Placental pericyte (primary cell): ENCODE results near the gene EIF3C. TPM values are rescaled to one million over a fixed set of nuclear protein-coding genes. Genes with fewer than 3 reads are reported as not detected.

ENCODE experiments used
- small RNA-seq: library from RNA; depleted of rRNA; stranded (forward); fragments of <200 nt; gene quantifications from one replicate; pipeline ENCODE3, GENCODE V24; 2012; ENCODE audit warnings: low replicate concordance
- total RNA-seq: library from RNA; depleted of rRNA; stranded (reverse); fragments of >200 nt; gene quantifications from 2 replicates; pipeline ENCODE4 v1.2.3, GENCODE V29; 2012

Gene EIF3C
- 126 and 142 TPM in 2 replicates for total RNA-seq

GRCh38 chr16:28711220-28712083, at the start of gene EIF3C:
EIF3C (plus strand) TSS chr16:28711464; CDS start chr16:28711687, 223 bp downstream.

GRCh38 chr16:28751487-28751886, 40.2 kb downstream of the EIF3C start, which contains the start of gene NPIPB9:
NPIPB9 (plus strand) TSS chr16:28751787.

Small RNA genes lying within 50 kb of the gene (small RNA-seq; reads per million reads assigned to genes)
- gene MIR6862-2: not detected

Other genes starting within 250 kb of the EIF3C start
- not detected in 2 replicates for gene NPIPB7, start 239.1 kb upstream of the EIF3C start, total RNA-seq
- 14.3 and 28.0 TPM in 2 replicates for gene CLN3, start 219.4 kb upstream of the EIF3C start, total RNA-seq
- gene APOBR, start 216.8 kb upstream of the EIF3C start, total RNA-seq: not detected in 2 replicates
- gene IL27, start 204.6 kb upstream of the EIF3C start, total RNA-seq: not detected in 2 replicates
- 1.1 and 45.3 TPM in 2 replicates for gene NUPR1, start 172.5 kb upstream of the EIF3C start, total RNA-seq
- gene SGF29, start 157.5 kb upstream of the EIF3C start, total RNA-seq: 11.2 and 20.8 TPM in 2 replicates
- 0.44 TPM in 1 of 2 replicates, not detected in the other for gene SULT1A2, start 114.4 kb upstream of the EIF3C start, total RNA-seq
- 0.57 and 13.3 TPM in 2 replicates for gene SULT1A1, start 101.4 kb upstream of the EIF3C start, total RNA-seq
- not detected in 2 replicates for gene NPIPB8, start 73.4 kb upstream of the EIF3C start, total RNA-seq
- gene NPIPB9, start 40.3 kb downstream of the EIF3C start, total RNA-seq: 1.8 and 3.7 TPM in 2 replicates
- gene ATXN2L, start 111.5 kb downstream of the EIF3C start, total RNA-seq: 62.0 and 106 TPM in 2 replicates
- 96.9 and 122 TPM in 2 replicates for gene TUFM, start 134.9 kb downstream of the EIF3C start, total RNA-seq
- 16.2 and 24.8 TPM in 2 replicates for gene SH2B1, start 152.4 kb downstream of the EIF3C start, total RNA-seq
- gene ATP2A1, start 167.0 kb downstream of the EIF3C start, total RNA-seq: 0.29 and 0.44 TPM in 2 replicates
- 36.5 and 51.4 TPM in 2 replicates for gene RABEP2, start 213.8 kb downstream of the EIF3C start, total RNA-seq
- gene CD19, start 220.5 kb downstream of the EIF3C start, total RNA-seq: not detected in 2 replicates
- 17.9 and 24.9 TPM in 2 replicates for gene NFATC2IP, start 239.5 kb downstream of the EIF3C start, total RNA-seq